HUES64 (cell line): ENCODE results near the gene PEX6.
A peak's percentile ranks its signal among the peaks of the same experiment; 100 is the strongest.

Source experiments
- H3K27ac ChIP-seq: 2 replicates; pipeline ENCODE4 v1.7.0; 2013; ENCODE audit warnings: low read depth, low read length, inconsistent platforms
- H3K27me3 ChIP-seq: 2 replicates; pipeline ENCODE4 v1.6.1; 2013; ENCODE audit warnings: mild to moderate bottlenecking, low read length; ENCODE audit not compliant: insufficient read depth
- H3K36me3 ChIP-seq: 2 replicates; pipeline ENCODE4 v1.6.1; 2013; ENCODE audit warnings: mild to moderate bottlenecking, low read length; ENCODE audit not compliant: insufficient read depth
- H3K4me1 ChIP-seq: 2 replicates; pipeline ENCODE4 v1.6.1; 2013; ENCODE audit warnings: mild to moderate bottlenecking, low read length, moderate library complexity; ENCODE audit not compliant: insufficient read depth
- H3K4me3 ChIP-seq: 2 replicates; pipeline ENCODE4 v1.5.1; 2013; ENCODE audit warnings: mild to moderate bottlenecking, low read length, moderate library complexity
- H3K9ac ChIP-seq: 2 replicates; pipeline ENCODE4 v1.6.1; 2013; ENCODE audit warnings: mild to moderate bottlenecking, low read depth, low read length
- H3K9me3 ChIP-seq: 2 replicates; pipeline ENCODE4 v1.6.1; 2013; ENCODE audit warnings: low read depth, low read length; ENCODE audit not compliant: insufficient read depth
- WGBS: fragments of 150-250, 120-280 bp; methylation state at CpG from one replicate; pipeline ENCODE4 v1.1.7; 2013; ENCODE audit warnings: missing lambda C conversion rate; 5-methylcytosine and 5-hydroxymethylcytosine counted together

Gene PEX6

GRCh38 chr6:42974919-42975505, 4.0 kb downstream of the PEX6 start:
- no peaks in the 10 kb centered on the region for H3K27me3 ChIP-seq
- H3K27ac ChIP-seq, result no peak overlapping the region
- WGBS, result 91% methylated on average over 5 of the region's 5 CpGs
- no peak overlapping the region for H3K4me3 ChIP-seq
- peaks cover 7% of the 10 kb centered on the region; the same call in 1 of the 2 replicates for H3K4me1 ChIP-seq
- H3K9me3 ChIP-seq, result no peaks in the 10 kb centered on the region
- H3K36me3 ChIP-seq, result no peaks in the 10 kb centered on the region
- no peak overlapping the region for H3K9ac ChIP-seq

DNA sequence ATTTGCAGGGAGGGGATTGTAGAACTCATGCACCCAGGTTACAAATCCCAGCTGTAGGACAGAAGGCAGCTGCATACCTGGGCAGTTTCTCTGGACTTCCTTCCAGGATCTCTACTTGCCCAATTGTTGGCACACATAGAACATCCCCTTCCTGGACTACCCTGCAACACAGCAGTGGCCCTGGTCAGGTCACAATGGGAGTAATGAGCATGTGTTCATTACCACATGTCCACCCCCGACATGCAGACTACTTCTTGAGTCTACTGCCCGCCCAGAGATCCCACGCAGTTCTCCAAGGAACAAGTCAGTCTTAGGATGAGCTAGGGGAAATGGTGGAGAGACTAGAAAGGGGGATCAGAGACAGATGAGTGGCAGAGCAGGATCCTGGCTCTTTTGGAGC, 5.1 kb downstream of the PEX6 start:
- Histone ChIP-seq H3K4me3 (no peak overlapping the region), H3K4me1 (no peaks in the 10 kb centered on the region; the same call in 1 of the 2 replicates), H3K9me3 (no peaks in the 10 kb centered on the region), H3K36me3 (no peaks in the 10 kb centered on the region), H3K9ac (no peak overlapping the region), H3K27me3 (no peaks in the 10 kb centered on the region), H3K27ac (no peak overlapping the region)
- WGBS, result 96% methylated on average over 3 of the region's 3 CpGs

- WGBS, result 92% methylated on average over 3 of the region's 3 CpGs
- H3K27me3 ChIP-seq, result no peaks in the 10 kb centered on the region
- H3K9me3 ChIP-seq, result no peaks in the 10 kb centered on the region
- no peaks in the 10 kb centered on the region for H3K36me3 ChIP-seq
- no peak overlapping the region for H3K4me3 ChIP-seq
- no peaks in the 10 kb centered on the region; the same call in 1 of the 2 replicates for H3K4me1 ChIP-seq
- H3K9ac ChIP-seq, result no peak overlapping the region
- H3K27ac ChIP-seq, result no peak overlapping the region
Measured at GRCh38 chr6:42971746-42972327, 7.1 kb downstream of the PEX6 start.

DNA sequence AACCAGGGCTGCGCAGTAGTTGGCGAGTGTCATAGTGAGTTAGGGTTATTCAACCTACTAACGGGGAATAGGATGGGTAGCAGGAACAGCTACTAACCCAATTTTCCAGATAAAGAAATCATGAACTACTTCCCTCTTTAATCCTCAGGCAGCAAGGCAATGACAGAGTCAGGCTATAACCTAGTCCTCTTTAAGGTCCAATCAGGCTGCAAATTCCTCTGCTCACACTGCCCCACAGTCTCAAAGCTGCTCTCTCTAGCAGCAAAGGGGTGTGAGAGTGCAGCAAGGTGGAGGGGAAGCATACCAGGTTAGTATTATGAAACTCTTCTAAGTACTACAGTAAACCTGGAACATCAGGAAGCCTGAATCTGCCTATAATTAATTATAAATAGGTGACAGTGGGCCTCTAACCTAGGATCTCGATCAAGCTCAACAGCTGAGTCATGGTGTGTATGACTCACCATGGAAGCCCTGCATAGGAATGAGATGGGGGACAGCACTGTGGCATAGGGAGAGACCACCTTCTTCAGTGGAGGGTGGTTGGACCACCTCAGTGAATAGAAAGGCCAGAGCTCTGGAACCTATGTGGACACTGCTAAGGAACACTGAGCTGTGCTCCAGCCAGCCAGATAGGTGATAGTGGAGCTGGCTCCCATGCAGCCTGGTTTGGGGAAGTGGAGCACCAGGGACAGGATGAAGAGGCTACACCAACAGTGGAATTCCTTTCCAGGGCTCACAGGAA, 7.9 kb downstream of the PEX6 start:
- no peaks in the 10 kb centered on the region for H3K9me3 ChIP-seq
- no peaks in the 10 kb centered on the region for H3K36me3 ChIP-seq
- 0 out of 2 replicates have a peak overlapping the region, but pooled peaks have one; percentile 16 for H3K27ac ChIP-seq
- H3K27me3 ChIP-seq, result no peaks in the 10 kb centered on the region
- no peak overlapping the region for H3K4me3 ChIP-seq
- WGBS, result 90% methylated on average over 4 of the region's 4 CpGs
- H3K4me1 ChIP-seq, result no peaks in the 10 kb centered on the region; the same call in 1 of the 2 replicates
- H3K9ac ChIP-seq, result peak overlapping the region; percentile 22; the same call in 1 of the 2 replicates

DNA sequence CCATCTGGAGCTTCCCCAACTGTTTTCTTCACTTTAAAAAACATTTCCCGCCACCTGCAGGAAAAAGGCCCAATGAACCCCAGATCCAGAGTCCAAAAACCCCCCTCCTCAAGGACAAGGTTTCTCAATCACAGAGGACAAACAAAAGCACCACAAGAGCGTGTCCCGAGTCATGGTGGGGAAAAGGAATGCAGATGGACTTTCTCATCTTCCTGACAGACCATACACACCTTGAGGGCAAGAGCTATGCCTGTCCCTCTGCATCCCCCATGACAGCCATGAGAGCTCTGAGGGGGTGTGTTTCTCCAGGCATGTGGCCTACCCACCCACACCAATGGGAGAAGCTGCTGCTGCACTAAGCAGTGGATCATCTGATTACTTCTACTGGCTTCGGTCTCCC, 9.0 kb downstream of the PEX6 start:
- WGBS, result 88% methylated on average over 4 of the region's 4 CpGs
- H3K27ac ChIP-seq, result no peak overlapping the region

DNA sequence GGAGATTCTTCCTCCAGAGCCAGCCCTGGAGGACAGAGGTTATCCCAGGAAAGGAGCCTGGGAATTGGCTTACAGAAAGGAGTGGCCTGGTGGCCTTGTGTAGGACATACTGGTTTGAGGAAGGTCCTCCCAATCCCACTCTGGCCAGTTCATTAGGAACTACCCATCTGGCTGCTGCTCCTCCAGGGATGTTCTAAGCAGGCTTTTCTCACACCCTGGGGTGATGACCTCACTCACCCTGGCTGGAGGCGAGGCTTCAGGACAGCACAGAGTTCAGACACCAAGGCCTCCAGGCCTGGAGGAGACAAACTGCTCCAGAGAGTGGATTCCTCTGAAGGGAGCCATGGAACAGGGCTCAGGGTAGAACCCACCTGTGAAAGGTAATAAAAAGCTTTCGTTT, 9.6 kb downstream of the PEX6 start:
- 82% methylated on average over 2 of the region's 2 CpGs for WGBS
- H3K9ac ChIP-seq, result no peak overlapping the region
- H3K27ac ChIP-seq, result no peak overlapping the region
- H3K9me3 ChIP-seq, result no peaks in the 10 kb centered on the region
- no peaks in the 10 kb centered on the region; the same call in 1 of the 2 replicates for H3K4me1 ChIP-seq
- H3K27me3 ChIP-seq, result no peaks in the 10 kb centered on the region
- no peak overlapping the region for H3K4me3 ChIP-seq
- no peaks in the 10 kb centered on the region for H3K36me3 ChIP-seq

More for the DNA sequence above, 9.0 kb downstream of the PEX6 start:
- Histone ChIP-seq H3K9ac (no peak overlapping the region), H3K4me3 (no peak overlapping the region), H3K27me3 (no peaks in the 10 kb centered on the region), H3K9me3 (no peaks in the 10 kb centered on the region), H3K36me3 (no peaks in the 10 kb centered on the region), H3K4me1 (no peaks in the 10 kb centered on the region; the same call in 1 of the 2 replicates)

GRCh38 chr6:42968783-42969182, 10.2 kb downstream of the PEX6 start:
- 92% methylated on average over 4 of the region's 4 CpGs for WGBS
- H3K4me1 ChIP-seq, result no peaks in the 10 kb centered on the region; the same call in 1 of the 2 replicates
- H3K9me3 ChIP-seq, result no peaks in the 10 kb centered on the region
- H3K27me3 ChIP-seq, result no peaks in the 10 kb centered on the region
- H3K4me3 ChIP-seq, result no peak overlapping the region
- no peaks in the 10 kb centered on the region for H3K36me3 ChIP-seq
- no peak overlapping the region for H3K27ac ChIP-seq
- H3K9ac ChIP-seq, result no peak overlapping the region

DNA sequence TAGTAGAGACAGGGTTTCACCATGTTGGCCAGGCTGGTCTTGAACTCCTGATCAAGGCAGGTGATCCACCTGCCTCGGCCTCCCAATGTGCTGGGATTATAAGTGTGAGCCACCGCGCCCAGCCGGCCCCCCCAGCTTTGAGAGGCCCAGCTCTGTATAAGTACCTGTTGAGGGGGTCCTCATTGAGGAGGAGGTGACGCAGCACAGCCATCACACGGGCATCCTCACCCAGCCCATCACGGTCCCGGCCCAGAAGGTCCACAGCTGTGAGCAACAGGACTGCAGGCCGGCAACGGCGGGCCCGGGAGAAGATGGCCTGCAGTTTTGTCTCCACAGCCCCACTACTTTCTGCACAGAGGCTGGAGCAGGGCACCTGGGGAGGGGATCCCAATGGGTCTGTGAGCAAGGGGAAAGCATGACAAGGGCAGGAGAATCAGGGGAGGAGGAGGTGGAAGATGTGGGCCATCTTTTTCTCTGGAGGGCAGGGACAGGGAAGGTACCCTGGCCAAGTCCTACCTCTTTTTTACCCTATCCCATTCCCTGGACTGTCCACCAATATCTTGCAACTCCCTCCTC, 10.8 kb downstream of the PEX6 start:
- Histone ChIP-seq H3K36me3 (no peaks in the 10 kb centered on the region), H3K27ac (no peak overlapping the region)

DNA sequence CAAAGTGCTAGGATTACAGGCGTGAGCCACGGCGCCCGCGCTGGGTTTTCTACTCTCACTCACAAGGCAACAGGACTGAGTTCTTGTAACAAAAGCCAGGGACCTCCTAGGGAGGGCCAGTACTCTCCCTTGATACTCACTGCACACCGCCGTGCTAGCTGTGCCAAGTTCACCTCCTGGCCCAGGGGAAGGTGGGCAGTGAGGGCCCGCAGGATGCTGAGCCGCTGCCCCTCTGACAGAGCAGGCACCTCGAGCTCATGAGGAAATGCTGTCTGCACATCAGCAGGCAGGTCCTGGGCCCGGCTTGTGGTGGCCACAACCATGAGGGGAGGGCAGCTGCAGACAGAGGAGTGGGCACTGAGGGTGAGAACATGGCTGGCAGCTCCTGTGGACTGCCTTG, 11.8 kb downstream of the PEX6 start:
- Histone ChIP-seq H3K36me3 (no peaks in the 10 kb centered on the region), H3K9ac (no peak overlapping the region), H3K4me1 (no peaks in the 10 kb centered on the region; the same call in 1 of the 2 replicates), H3K27ac (no peak overlapping the region), H3K4me3 (no peak overlapping the region), H3K9me3 (no peaks in the 10 kb centered on the region), H3K27me3 (no peaks in the 10 kb centered on the region)
- 93% methylated on average over 11 of the region's 11 CpGs for WGBS

More for the DNA sequence above, 10.8 kb downstream of the PEX6 start:
- H3K4me1 ChIP-seq, result no peaks in the 10 kb centered on the region; the same call in 1 of the 2 replicates
- H3K27me3 ChIP-seq, result no peaks in the 10 kb centered on the region
- H3K4me3 ChIP-seq, result no peak overlapping the region
- H3K9me3 ChIP-seq, result no peaks in the 10 kb centered on the region
- no peak overlapping the region for H3K9ac ChIP-seq
- WGBS, result 94% methylated on average over 12 of the region's 12 CpGs

- no peak overlapping the region for H3K9ac ChIP-seq
Measured at GRCh38 chr6:42966571-42966970, 12.4 kb downstream of the PEX6 start.

More at GRCh38 chr6:42966571-42966970, 12.4 kb downstream of the PEX6 start:
- Histone ChIP-seq H3K36me3 (no peaks in the 10 kb centered on the region), H3K4me3 (no peak overlapping the region), H3K27ac (no peak overlapping the region), H3K9me3 (no peaks in the 10 kb centered on the region), H3K4me1 (no peaks in the 10 kb centered on the region; the same call in 1 of the 2 replicates), H3K27me3 (peaks cover 3% of the 10 kb centered on the region; the same call in 1 of the 2 replicates)
- 91% methylated on average over 7 of the region's 7 CpGs for WGBS
